Ramos (cell line): ENCODE measurements around the gene BCAS1.

Experiments
- in situ Hi-C: fragments of 300-500 bp; cut with MboI; formaldehyde crosslinking; loops from one replicate; pipeline ENCODE4 v1.14.3; 2022; ENCODE audit warnings: low sequenced_read_pairs; ENCODE audit not compliant: unreplicated experiment

Gene BCAS1

GRCh38 chr20:53920647-53921245, 149.6 kb downstream of the BCAS1 start:
- in situ Hi-C loops: no loop called here

- in situ Hi-C loops: no loop called here
Observed at GRCh38 chr20:53919886-53920285, 150.5 kb downstream of the BCAS1 start.

- in situ Hi-C loops: no loop called here
Observed at GRCh38 chr20:53918949-53919361, 151.4 kb downstream of the BCAS1 start.

- in situ Hi-C loops: no loop called here
Observed at GRCh38 chr20:53918020-53918311, 152.4 kb downstream of the BCAS1 start.

GRCh38 chr20:53917145-53918019, 153.0 kb downstream of the BCAS1 start:
- in situ Hi-C loops: no loop called here

GRCh38 chr20:53916173-53916512, 154.3 kb downstream of the BCAS1 start:
- in situ Hi-C loops: no loop called here

GRCh38 chr20:53915446-53916172, 154.8 kb downstream of the BCAS1 start:
- in situ Hi-C loops: no loop called here

GRCh38 chr20:53914781-53915445, 155.5 kb downstream of the BCAS1 start:
- in situ Hi-C loops: no loop called here

GRCh38 chr20:53914091-53914780, 156.2 kb downstream of the BCAS1 start:
- in situ Hi-C loops: no loop called here

- in situ Hi-C loops: no loop called here
Observed at GRCh38 chr20:53911301-53911700, 159.1 kb downstream of the BCAS1 start.

GRCh38 chr20:53910351-53911002, 159.9 kb downstream of the BCAS1 start:
- in situ Hi-C loops: no loop called here

GRCh38 chr20:53907968-53908751, 162.2 kb downstream of the BCAS1 start:
- in situ Hi-C loops: no loop called here

- in situ Hi-C loops: no loop called here
Observed at GRCh38 chr20:53905820-53906191, 164.6 kb downstream of the BCAS1 start.

- in situ Hi-C loops: no loop called here
Observed at GRCh38 chr20:53905019-53905819, 165.2 kb downstream of the BCAS1 start.

- in situ Hi-C loops: no loop called here
Observed at GRCh38 chr20:53904261-53904660, 166.1 kb downstream of the BCAS1 start.

GRCh38 chr20:53903652-53903987, 166.8 kb downstream of the BCAS1 start:
- in situ Hi-C loops: no loop called here

- in situ Hi-C loops: no loop called here
Observed at GRCh38 chr20:53902968-53903651, 167.3 kb downstream of the BCAS1 start.
